Activated CD8-positive, alpha-beta memory T cell treated with anti-CD3 and anti-CD28 coated beads, Interleukin-2, amount 50 U/mL, for 24 hours (primary cell): Measurements from ENCODE around the gene LRFN3.
A peak's percentile ranks its signal among the peaks of the same experiment; 100 is the strongest.
"Not testable (repeated sequence)": the region's sequence is repeated elsewhere in the genome, so short reads cannot be mapped to it uniquely, and the experiment has no call there.

ENCODE experiments used
- DNase-seq: peaks from one replicate; pipeline ENCODE4 v3.0.0-alpha.2; 2020; ENCODE audit errors: extremely low read depth

The LRFN3 gene, protein sequence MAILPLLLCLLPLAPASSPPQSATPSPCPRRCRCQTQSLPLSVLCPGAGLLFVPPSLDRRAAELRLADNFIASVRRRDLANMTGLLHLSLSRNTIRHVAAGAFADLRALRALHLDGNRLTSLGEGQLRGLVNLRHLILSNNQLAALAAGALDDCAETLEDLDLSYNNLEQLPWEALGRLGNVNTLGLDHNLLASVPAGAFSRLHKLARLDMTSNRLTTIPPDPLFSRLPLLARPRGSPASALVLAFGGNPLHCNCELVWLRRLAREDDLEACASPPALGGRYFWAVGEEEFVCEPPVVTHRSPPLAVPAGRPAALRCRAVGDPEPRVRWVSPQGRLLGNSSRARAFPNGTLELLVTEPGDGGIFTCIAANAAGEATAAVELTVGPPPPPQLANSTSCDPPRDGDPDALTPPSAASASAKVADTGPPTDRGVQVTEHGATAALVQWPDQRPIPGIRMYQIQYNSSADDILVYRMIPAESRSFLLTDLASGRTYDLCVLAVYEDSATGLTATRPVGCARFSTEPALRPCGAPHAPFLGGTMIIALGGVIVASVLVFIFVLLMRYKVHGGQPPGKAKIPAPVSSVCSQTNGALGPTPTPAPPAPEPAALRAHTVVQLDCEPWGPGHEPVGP

GRCh38 chr19:35935911-35936737, at the start of gene LRFN3:
TSS of gene LRFN3 (plus strand) at chr19:35936374. CDS start at chr19:35939426, 3,052 bp downstream.
- DNase-seq: no peak

- DNase-seq: no peak
These were observed 49.0 kb upstream of the LRFN3 start for GRCh38 chr19:35887197-35887596.

- no peak for DNase-seq
These were observed 47.8 kb upstream of the LRFN3 start for GRCh38 chr19:35888398-35888797.

GRCh38 chr19:35889370-35890112, 46.6 kb upstream of the LRFN3 start:
- DNase-seq: no peak

DNA sequence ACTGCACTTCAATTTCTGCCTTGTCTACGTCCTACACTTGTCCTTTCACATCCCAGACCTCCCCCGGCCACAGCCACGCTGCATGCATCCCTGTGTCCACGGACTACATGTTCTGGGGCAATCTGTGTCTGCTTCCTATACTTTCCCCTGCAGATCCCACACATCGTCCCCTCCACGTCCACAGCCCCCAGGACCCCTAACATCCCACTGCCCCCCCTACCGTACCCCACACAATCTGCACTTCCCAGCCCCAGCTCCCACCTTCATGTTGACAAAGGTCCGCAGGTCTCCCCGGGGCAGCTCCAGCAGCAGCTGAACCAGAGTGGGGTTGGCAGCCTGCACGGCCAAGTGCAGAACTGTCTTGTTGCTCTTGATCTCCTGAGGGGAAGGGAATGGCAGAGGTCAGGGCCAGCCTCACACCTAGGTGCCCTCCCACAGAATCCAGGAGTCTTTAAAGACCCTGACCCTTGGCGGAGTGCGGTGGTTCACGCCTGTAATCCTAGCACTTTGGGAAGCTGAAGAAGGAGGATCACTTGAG, 46.0 kb upstream of the LRFN3 start:
- DNase-seq: no peak

DNA sequence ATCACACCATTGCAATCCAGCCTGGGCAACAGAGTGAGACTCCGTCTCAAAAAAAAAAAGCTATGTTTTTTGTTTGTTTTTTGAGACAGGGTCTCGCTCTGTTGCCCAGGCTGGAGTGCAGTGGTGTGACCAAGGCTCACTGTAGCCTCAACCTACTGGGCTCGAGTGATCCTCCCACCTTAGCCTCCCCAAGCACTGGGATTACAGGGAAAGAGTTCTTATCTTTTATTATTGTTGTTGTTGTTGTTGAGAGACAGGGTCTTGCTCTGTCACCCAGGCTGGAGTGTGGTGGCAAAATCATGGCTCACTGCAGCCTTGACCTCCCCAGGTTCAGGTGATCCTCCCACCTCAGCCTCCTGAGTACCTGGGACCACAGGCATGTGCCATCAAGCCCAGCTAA, 44.4 kb upstream of the LRFN3 start:
- DNase-seq: not testable (repeated sequence)

- DNase-seq: no peak
These were observed 41.8 kb upstream of the LRFN3 start for GRCh38 chr19:35894342-35894741.

DNA sequence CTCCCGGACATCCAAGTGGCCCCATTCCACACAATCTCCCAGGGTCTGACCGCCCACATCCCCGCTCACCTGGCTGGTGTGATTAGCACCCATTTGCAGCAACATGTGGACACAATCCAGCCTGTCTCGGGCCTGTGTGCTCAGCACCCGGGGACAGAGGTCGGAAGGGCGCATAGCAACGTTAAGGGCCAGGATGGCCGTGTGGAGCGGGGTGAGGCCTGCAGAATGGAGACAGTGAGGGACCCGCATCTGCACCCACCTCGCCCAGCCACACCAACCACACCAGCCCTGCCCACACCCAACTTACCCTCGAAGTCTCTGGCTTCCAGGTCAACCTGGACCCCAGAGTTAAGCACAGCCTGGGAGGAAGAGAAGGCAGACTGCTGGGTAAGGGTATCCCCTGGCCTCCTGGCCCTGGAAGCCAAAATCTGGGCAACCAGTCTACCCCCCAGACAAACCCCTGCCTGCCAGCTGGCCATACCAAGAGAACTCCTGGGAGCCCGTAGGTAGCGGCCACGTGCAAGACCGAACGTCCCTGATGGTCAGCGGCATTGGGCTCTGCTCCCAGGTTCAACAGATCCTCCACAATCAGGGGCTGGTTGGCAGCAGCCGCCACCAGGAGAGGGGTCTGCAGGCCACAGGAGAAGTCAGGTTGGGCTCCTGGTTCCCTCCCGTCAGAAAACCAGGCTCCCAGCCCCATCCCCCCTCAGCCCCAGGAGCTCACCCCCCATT, 40.1 kb upstream of the LRFN3 start:
- no peak for DNase-seq

DNA sequence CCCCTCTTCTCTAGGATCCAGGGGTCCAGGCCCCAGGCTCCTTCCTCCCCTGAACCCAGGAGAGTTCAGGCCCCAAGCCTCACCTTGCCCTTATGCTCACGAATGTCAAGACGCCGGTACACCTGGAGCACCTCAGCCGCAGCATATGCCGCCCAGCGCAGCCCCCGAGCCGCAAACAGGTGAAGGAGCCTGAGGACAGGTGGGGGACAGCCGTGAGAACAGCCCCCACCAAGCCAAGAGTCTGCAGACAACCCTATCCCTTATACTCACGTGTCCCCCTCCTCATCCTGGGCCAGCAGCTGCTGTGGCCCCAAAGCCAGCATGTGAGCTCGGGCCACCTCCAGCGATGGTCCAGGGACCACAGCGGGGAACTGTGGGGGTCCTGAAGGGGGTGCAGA, 39.5 kb upstream of the LRFN3 start:
- DNase-seq: no peak

DNA sequence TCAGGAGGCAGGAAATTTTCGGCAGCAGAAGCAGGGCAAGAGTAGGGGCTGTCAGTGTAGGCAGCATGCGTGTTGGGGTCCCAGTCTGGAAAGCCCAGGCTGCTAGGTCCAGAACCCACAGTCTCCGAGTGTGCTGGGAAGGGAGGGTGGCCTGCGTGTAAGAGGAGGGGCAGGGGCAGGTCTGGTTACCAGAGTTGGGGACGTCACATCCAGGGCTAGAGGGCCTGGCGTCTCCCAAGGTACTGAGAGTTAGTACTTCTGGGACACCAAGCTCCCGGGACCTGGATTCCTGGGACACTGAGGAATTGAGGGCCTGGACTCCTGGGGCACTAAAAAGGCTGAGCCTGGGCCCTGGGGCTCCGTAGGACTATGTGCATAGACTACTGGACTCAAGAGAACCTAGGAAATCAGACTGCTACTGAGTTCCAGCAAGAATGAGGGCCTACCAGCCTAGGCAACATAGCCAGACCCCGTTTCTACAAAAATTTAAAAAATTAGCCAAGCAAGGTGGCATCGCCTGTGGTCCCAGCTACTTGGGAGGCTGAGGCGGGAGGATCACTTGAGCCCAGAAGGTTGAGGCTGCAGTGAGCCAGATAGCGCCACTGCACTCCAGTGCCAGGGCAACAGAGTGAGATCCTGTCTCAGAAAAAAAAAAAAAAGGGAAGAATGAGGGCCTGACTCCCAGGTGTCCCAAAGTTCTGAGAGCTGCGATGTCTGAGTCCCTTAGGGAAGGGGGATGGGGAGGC, 38.3 kb upstream of the LRFN3 start:
- no peak for DNase-seq

GRCh38 chr19:35898499-35898809, 37.7 kb upstream of the LRFN3 start:
- no peak for DNase-seq

DNA sequence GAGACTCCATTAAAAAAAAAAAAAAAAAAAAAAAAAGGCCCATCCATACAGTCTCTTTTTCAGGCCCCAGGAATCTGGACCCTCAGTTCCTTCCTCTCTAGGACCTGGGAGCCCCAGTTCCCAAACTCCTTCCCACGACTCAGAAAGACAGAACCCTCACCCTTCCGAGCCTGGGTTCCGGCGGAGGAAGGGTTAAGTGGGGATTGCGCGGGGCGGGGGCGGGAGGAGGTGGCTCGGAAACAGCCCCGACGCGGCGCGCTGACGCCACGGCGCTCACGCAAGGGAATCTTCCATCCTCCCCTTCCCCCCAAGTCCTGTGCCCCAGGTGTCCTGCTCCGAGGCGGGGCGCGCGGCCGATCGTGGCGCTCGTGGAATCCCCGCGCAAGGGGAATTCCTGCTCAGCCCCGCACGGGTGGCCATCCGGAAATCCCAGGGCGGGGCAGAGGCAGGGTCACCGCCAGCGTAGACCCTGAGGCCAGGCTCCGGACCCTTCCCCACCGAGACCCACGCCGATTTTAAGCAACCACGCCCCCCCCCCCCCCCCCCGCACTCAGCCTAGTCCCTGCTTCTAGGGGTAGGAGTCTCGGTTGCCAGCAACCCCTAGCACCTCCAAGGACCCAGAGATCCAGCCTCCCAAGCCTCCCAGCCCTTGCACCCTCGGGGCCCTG, 36.5 kb upstream of the LRFN3 start:
- peak; percentile 57 for DNase-seq

GRCh38 chr19:35901055-35901644, 35.0 kb upstream of the LRFN3 start:
- no peak for DNase-seq

DNA sequence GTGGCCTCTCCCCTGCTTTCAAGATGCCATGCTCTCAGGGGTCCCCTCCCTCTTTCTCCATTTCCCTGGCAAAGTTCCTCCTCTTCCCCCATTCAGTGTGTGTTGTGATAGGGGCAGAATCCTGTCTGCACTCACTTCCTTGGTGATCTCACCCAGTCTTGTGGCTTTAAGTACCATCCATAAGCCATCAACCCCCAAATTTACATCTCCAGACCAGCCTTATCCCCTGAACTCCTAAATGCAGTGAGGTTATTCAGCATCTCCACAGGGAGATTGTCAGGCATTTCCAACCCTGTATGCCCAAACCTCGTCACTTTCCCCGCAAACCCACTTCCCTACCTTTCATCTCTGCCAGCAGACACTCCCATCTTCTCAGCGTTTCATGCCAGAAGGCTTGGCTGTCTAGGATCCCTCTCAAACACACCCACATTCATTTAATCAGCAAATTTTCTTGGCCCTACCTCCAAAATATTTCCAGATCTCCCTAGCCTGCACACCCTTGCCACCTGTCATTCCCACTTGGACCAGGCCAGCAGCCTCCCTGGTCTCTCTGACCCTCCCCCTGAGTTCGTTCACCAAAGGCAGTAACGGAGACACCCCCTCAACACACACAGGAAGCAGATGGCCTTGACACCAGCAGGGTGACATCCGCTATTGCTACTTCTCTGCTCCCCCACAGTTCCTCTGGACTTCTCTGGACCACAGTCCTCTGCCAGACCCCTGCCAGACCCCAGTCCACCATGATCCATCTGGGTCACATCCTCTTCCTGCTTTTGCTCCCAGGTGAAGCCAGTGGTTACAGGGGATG, 34.1 kb upstream of the LRFN3 start, which contains the start of gene HCST:
HCST (plus strand) TSS at position 676 of the 808 bp plus-strand sequence; CDS start at position 741, 65 bp downstream.
- DNase-seq: no peak

DNA sequence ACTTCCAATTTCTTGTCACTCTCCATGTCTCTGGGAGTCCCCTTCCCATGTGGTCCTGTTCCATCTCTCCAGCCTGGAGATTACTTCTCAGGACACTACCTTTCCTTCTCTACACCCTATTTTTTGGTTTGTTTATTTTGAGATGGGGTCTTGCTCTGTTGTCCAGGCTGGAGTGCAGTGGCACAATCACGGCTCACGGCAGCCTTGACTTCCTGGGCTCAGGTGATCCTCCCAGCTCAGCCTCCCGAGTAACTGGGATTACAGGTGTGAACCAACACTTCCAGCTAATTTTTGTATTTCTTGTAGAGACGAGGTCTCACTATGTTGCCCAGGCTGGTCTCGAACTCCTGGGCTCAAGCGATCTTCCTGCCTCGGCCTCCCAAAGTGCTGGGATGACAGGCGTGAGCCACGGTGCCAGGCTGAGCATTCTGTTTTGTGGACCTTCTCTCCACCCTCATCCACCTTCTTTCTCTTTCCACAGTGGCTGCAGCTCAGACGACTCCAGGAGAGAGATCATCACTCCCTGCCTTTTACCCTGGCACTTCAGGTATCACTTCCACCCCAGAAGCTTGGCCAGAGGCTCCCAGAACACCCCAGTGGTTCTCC, 33.2 kb upstream of the LRFN3 start:
- DNase-seq: no peak

GRCh38 chr19:35903550-35904179, 32.5 kb upstream of the LRFN3 start:
- peak; percentile 68 for DNase-seq

DNA sequence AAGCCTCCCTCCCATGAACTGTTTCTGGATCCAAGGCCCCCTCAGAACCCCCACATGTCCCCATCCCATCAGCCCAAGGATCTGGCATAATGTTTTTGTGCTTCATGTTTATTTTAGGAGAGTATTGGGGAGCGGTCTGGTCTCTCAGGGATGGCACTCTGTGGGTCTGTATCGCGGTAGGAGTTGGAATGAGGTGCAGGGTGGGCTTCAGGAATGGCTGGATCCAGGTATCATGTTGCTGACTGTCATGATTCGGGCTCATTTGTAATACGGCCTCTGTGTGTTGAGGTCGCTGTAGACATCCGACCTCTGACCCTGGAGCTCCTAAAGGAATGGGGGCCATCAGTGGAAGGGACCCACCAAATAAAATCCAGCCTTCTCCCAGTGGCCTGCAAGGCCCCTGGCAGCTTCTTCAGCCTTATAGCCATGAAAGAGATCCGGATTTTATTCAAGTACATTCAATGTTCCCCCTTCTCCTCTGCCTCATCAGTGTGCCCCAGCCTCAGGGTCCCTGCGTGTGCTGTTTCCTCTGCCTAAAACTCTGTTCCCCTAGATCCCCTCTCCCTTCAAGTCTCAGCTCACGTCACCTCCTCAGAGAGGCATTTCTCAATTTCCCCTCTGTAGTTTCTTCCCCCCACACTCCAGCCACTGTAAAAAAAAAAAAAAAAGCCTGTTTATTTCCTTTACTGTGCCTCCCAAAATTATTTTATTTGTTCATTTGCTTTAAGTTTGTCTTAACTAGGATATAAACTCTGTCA, 31.7 kb upstream of the LRFN3 start:
- DNase-seq: no peak
